ENCODE results near the gene CXCL17.

DNA sequence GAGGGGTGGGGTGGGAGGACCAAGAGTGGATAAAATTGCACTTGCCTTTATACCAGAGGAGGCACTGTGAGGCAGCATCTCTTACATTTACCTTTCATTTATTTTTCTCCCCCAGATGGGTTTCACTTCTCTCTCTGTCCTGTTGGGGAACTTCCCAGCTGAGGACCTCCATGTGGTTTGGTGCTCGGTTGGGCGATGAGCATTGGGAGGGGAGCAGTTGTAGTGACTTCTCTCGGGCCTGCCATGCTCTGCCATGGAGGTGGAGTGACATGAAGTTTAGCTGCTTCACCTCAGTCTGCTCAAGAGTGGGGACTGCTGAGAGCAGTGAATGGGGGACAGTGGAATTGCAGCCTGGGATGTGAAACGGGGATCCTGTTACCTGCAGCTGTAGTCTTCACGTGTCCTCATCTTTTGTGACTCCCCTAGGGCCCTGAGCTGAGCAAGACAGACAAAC is 23.1 kb upstream of the CXCL17 start:
- TF ChIP-seq, protein P1, sequence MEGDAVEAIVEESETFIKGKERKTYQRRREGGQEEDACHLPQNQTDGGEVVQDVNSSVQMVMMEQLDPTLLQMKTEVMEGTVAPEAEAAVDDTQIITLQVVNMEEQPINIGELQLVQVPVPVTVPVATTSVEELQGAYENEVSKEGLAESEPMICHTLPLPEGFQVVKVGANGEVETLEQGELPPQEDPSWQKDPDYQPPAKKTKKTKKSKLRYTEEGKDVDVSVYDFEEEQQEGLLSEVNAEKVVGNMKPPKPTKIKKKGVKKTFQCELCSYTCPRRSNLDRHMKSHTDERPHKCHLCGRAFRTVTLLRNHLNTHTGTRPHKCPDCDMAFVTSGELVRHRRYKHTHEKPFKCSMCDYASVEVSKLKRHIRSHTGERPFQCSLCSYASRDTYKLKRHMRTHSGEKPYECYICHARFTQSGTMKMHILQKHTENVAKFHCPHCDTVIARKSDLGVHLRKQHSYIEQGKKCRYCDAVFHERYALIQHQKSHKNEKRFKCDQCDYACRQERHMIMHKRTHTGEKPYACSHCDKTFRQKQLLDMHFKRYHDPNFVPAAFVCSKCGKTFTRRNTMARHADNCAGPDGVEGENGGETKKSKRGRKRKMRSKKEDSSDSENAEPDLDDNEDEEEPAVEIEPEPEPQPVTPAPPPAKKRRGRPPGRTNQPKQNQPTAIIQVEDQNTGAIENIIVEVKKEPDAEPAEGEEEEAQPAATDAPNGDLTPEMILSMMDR (IDR thresholded peaks at IDR 0.05) = no peak
- TF ChIP-seq POLR2A (IDR thresholded peaks at IDR 0.05) = no peak

Measured in prostate gland (tissue), 2 donors.